DOHH2 (cell line): ENCODE results near the gene KCP.

Experiments
- CTCF ChIP-seq: fragments of 200-600 bp; sonication (generic); IDR thresholded peaks from one replicate; pipeline ENCODE4 v1.5.1; 2014; ENCODE audit warnings: antibody characterized with exemption, mild to moderate bottlenecking, low read depth, low read length; ENCODE audit not compliant: poor library complexity, severe bottlenecking
- EZH2phosphoT487 ChIP-seq: fragments of 200-600 bp; sonication (generic); IDR thresholded peaks from 2 replicates; pipeline ENCODE4 v1.6.1; 2017; ENCODE audit warnings: borderline replicate concordance, mild to moderate bottlenecking, antibody characterized with exemption, low read length, moderate library complexity, mixed read lengths

GRCh38 chr7:128832880-128833147 lies 77.7 kb downstream of the KCP start:
- TF ChIP-seq CTCF, result no peak
- TF ChIP-seq EZH2phosphoT487, result no peak
